Neural progenitor cell (in vitro differentiated cells): ENCODE data around the gene ERICH2. TPM values are rescaled to one million over a fixed set of nuclear protein-coding genes. Genes with fewer than 3 reads are reported as not detected.

Experiments used
- DNase-seq: peaks from one replicate; pipeline ENCODE4 v3.0.0-alpha.2; 2016; ENCODE audit warnings: low spot score
- H2AFZ ChIP-seq: fragments of 200-600 bp; sonication (generic); replicated peaks from 2 replicates; pipeline ENCODE4 v1.6.1; 2016; ENCODE audit warnings: antibody characterized with exemption
- H3F3A ChIP-seq: fragments of 200-600 bp; sonication (generic); 2 replicates; pipeline ENCODE4 v1.6.1; 2016; ENCODE audit warnings: antibody characterized with exemption, low read depth
- H3K27ac ChIP-seq: fragments of 200-600 bp; sonication (generic); 2 replicates; pipeline ENCODE4 v1.5.1; 2016; ENCODE audit warnings: mild to moderate bottlenecking
- H3K27me3 ChIP-seq: fragments of 200-600 bp; sonication (generic); 2 replicates; pipeline ENCODE4 v1.6.1; 2016; ENCODE audit warnings: mild to moderate bottlenecking, moderate library complexity
- H3K36me3 ChIP-seq: fragments of 200-600 bp; sonication (generic); 2 replicates; pipeline ENCODE4 v1.5.1; 2016
- H3K4me1 ChIP-seq: fragments of 200-600 bp; sonication (generic); 2 replicates; pipeline ENCODE4 v1.6.1; 2016; ENCODE audit warnings: mixed run types
- H3K4me2 ChIP-seq: fragments of 200-600 bp; sonication (generic); 2 replicates; pipeline ENCODE4 v1.6.1; 2016
- H3K4me3 ChIP-seq: fragments of 200-600 bp; sonication (generic); 2 replicates; pipeline ENCODE4 v1.5.1; 2016
- H3K79me2 ChIP-seq: fragments of 200-600 bp; sonication (generic); 2 replicates; pipeline ENCODE4 v1.6.1; 2016; ENCODE audit warnings: low read depth
- H3K9ac ChIP-seq: fragments of 200-600 bp; sonication (generic); 2 replicates; pipeline ENCODE4 v1.6.1; 2016
- H3K9me3 ChIP-seq: fragments of 200-600 bp; sonication (generic); 2 replicates; pipeline ENCODE4 v1.5.1; 2016; ENCODE audit warnings: low read depth
- H4K20me1 ChIP-seq: fragments of 200-600 bp; sonication (generic); 2 replicates; pipeline ENCODE4 v1.6.1; 2016; ENCODE audit warnings: low read depth
- H3K27ac Mint-ChIP-seq: 3 replicates; pipeline ENCODE4 v1.8.0; 2021; ENCODE audit warnings: mixed read lengths
- H3K27me3 Mint-ChIP-seq: 2 replicates; pipeline ENCODE4 v1.8.0; 2022; ENCODE audit warnings: low read depth, mild to moderate bottlenecking, inconsistent platforms, moderate library complexity, mixed read lengths; ENCODE audit not compliant: insufficient read depth
- H3K36me3 Mint-ChIP-seq: 3 replicates; pipeline ENCODE4 v1.8.0; 2021; ENCODE audit warnings: mixed read lengths
- H3K4me1 Mint-ChIP-seq: 3 replicates; pipeline ENCODE4 v1.8.0; 2021; ENCODE audit warnings: mixed read lengths
- H3K4me3 Mint-ChIP-seq: 3 replicates; pipeline ENCODE4 v1.8.0; 2021; ENCODE audit warnings: mild to moderate bottlenecking, moderate library complexity, mixed read lengths
- H3K9me3 Mint-ChIP-seq: 3 replicates; pipeline ENCODE4 v1.8.0; 2020; ENCODE audit warnings: mixed read lengths
- EZH2 ChIP-seq: fragments of 200-600 bp; sonication (generic); IDR thresholded peaks from 2 replicates; pipeline ENCODE4 v1.6.1; 2017; ENCODE audit warnings: antibody characterized with exemption, mild to moderate bottlenecking, moderate library complexity
- EZH2phosphoT487 ChIP-seq: fragments of 200-600 bp; sonication (generic); IDR thresholded peaks from 2 replicates; pipeline ENCODE4 v1.6.1; 2017; ENCODE audit warnings: antibody characterized with exemption
- total RNA-seq: library from RNA; depleted of rRNA; stranded (reverse); fragments of >200 nt; gene quantifications from 2 replicates; pipeline ENCODE4 v1.2.3, GENCODE V29; 2015; ENCODE audit warnings: low replicate concordance
- TF ChIP-seq, protein P1 (sequence below): fragments of 200-600 bp; sonication (generic); IDR thresholded peaks from 2 replicates; pipeline ENCODE4 v1.5.1; 2017; ENCODE audit warnings: antibody characterized with exemption, mild to moderate bottlenecking

Gene ERICH2
- total RNA-seq, 1 donor from 2014 or later = 2.7 TPM

DNA sequence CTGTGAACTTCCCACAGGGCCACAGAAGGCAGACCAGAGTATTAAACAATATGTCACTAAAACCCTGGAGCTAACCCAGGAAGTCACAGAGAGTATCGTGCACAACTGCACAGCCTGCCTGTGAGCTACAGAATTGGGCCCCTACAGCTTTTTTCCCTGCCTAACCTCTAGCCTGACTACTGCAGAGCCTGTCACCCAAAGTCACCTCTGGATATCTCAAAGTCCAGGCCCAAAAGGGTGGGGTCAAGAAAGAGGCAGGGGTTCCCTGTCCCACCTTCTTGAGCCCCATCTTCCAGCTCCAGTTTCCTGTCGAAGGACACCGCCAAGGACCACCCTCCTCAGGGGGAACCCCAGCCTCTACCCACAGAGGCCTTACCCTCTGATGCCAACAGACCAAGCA, 60.0 kb downstream of the ERICH2 start:
- H4K20me1 ChIP-seq = no peaks in the 10 kb centered on the region
- no peak overlapping the region for H3K4me2 ChIP-seq
- no peaks in the 10 kb centered on the region for H3K79me2 ChIP-seq
- H3K36me3 ChIP-seq = no peaks in the 10 kb centered on the region
- H3K9ac ChIP-seq = no peak overlapping the region
- no peaks in the 10 kb centered on the region for H3F3A ChIP-seq
- no peak for DNase-seq
- Mint-ChIP-seq H3K4me1 (peaks cover 12% of the 10 kb centered on the region), H3K4me3 (no peak overlapping the region), H3K36me3 (peaks cover 5% of the 10 kb centered on the region), H3K27ac (no peak overlapping the region), H3K9me3 (no peaks in the 10 kb centered on the region), H3K27me3 (peaks cover 7% of the 10 kb centered on the region)
- peaks cover 27% of the 10 kb centered on the region for H3K27me3 ChIP-seq
- TF ChIP-seq EZH2 (no peak), EZH2phosphoT487 (no peak)
- TF ChIP-seq, protein P1, sequence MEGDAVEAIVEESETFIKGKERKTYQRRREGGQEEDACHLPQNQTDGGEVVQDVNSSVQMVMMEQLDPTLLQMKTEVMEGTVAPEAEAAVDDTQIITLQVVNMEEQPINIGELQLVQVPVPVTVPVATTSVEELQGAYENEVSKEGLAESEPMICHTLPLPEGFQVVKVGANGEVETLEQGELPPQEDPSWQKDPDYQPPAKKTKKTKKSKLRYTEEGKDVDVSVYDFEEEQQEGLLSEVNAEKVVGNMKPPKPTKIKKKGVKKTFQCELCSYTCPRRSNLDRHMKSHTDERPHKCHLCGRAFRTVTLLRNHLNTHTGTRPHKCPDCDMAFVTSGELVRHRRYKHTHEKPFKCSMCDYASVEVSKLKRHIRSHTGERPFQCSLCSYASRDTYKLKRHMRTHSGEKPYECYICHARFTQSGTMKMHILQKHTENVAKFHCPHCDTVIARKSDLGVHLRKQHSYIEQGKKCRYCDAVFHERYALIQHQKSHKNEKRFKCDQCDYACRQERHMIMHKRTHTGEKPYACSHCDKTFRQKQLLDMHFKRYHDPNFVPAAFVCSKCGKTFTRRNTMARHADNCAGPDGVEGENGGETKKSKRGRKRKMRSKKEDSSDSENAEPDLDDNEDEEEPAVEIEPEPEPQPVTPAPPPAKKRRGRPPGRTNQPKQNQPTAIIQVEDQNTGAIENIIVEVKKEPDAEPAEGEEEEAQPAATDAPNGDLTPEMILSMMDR = no peak
- H3K4me1 ChIP-seq = no peaks in the 10 kb centered on the region
- H3K27ac ChIP-seq = no peak overlapping the region
- H3K4me3 ChIP-seq = no peak overlapping the region
- no peak overlapping the region for H2AFZ ChIP-seq
- H3K9me3 ChIP-seq = no peaks in the 10 kb centered on the region

DNA sequence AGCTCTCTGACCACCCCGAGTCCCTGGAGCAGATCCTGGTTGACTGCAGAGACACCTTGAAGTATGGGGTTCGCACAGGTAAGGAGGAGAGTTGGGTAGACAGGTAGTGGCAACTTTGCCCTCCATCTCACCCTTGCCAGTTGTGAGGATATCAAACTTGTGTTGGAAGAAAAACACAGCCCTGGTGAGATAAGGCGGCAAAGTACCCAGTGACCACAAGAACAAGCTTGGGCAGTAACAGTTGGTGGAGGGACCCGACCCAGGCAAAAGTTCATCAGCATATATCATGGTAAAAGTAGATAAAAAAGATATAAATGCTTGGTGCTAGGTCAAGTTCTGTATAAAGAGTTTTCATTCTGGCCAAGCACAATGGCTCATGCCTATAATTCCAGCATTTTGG, 60.9 kb downstream of the ERICH2 start:
- Histone ChIP-seq H3F3A (no peaks in the 10 kb centered on the region), H3K27me3 (peaks cover 17% of the 10 kb centered on the region), H4K20me1 (no peaks in the 10 kb centered on the region), H3K4me2 (no peak overlapping the region), H3K27ac (no peak overlapping the region), H3K4me1 (no peaks in the 10 kb centered on the region), H2AFZ (no peak overlapping the region), H3K9ac (no peak overlapping the region), H3K36me3 (no peaks in the 10 kb centered on the region), H3K4me3 (no peak overlapping the region), H3K9me3 (no peaks in the 10 kb centered on the region), H3K79me2 (no peaks in the 10 kb centered on the region)
- TF ChIP-seq EZH2phosphoT487 (no peak), EZH2 (no peak)
- TF ChIP-seq, protein P1 = no peak
- Mint-ChIP-seq H3K27me3 (peaks cover 6% of the 10 kb centered on the region), H3K9me3 (no peaks in the 10 kb centered on the region), H3K4me1 (peaks cover 12% of the 10 kb centered on the region), H3K27ac (no peak overlapping the region), H3K36me3 (peaks cover 3% of the 10 kb centered on the region), H3K4me3 (no peak overlapping the region)
- no peak for DNase-seq

DNA sequence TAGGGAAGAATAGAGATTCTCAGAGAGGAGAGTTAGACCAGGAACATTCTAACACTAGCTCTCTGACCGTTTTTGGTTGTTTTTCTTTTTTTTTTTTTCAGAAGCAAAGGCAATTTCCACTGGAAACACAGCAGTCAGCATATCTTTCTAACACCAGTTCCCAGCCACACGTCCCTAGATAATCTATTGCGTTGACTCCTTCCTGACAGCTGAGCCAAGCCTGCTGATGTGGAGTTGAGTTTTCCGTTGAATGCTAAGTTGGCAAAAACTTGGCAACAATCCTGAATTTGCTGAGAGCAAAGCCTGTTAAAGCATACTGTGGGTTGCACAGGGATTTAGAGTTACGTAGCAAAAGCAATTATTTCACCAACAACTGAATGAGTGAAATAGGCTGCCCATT, 65.8 kb downstream of the ERICH2 start:
- no peak overlapping the region for H3K4me3 Mint-ChIP-seq
- H3K4me1 Mint-ChIP-seq = peaks cover 3% of the 10 kb centered on the region
- Histone ChIP-seq H3K79me2 (no peaks in the 10 kb centered on the region), H3K4me1 (no peaks in the 10 kb centered on the region), H3K4me3 (no peak overlapping the region), H3K36me3 (no peaks in the 10 kb centered on the region), H2AFZ (no peak overlapping the region), H3K9ac (no peak overlapping the region), H3F3A (no peaks in the 10 kb centered on the region), H3K9me3 (no peaks in the 10 kb centered on the region), H3K27me3 (no peaks in the 10 kb centered on the region), H3K4me2 (no peak overlapping the region), H3K27ac (no peak overlapping the region), H4K20me1 (no peaks in the 10 kb centered on the region)
- no peaks in the 10 kb centered on the region for H3K9me3 Mint-ChIP-seq
- no peak for DNase-seq
- no peaks in the 10 kb centered on the region for H3K27me3 Mint-ChIP-seq
- peaks cover 10% of the 10 kb centered on the region for H3K36me3 Mint-ChIP-seq
- TF ChIP-seq EZH2phosphoT487 (no peak), EZH2 (no peak)
- TF ChIP-seq, protein P1 = no peak
- no peak overlapping the region for H3K27ac Mint-ChIP-seq
